PFSK-1 (cell line): ENCODE results near the gene RBM26.

Experiments used
- POLR2AphosphoS5 ChIP-seq: IDR thresholded peaks from 2 replicates; pipeline ENCODE4 v1.6.1; 2012; ENCODE audit warnings: low read depth, mild to moderate bottlenecking, control low read depth, low read length, moderate library complexity
- REST ChIP-seq, 2 experiments: IDR thresholded peaks; 2 replicates each; pipeline versions ENCODE4 v1.6.1 to v1.8.0; 2011 to 2012; ENCODE audit warnings: low read depth in 2 of 2, low read length in 2 of 2, control low read depth in 1 of 2, inconsistent platforms in 1 of 2, mild to moderate bottlenecking in 1 of 2, moderate library complexity in 1 of 2; ENCODE audit not compliant: insufficient read depth in 1 of 2
- SIN3A ChIP-seq: IDR thresholded peaks from 2 replicates; pipeline ENCODE4 v1.6.1; 2012; ENCODE audit warnings: mild to moderate bottlenecking, low read length, moderate library complexity, borderline replicate concordance; ENCODE audit not compliant: insufficient read depth

DNA sequence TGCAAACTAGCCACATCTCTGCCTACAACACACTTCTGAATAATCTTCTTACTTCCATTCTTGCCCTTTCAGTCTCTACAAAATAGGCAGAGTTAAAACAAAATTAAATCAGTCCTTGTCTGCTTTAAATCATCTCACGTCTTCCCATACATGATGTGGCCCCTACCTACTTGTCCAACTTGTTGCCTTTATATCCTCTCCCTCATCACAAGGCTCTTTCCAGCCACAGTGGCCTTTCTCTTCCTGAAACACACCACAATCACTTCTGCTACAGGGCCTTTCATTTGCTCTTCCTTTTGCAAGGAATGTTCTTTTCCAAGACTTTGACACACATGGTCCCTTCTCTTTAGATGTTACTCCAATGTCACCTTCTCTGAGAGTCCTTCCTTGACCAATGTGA lies 1.7 kb downstream of the RBM26 start:
- no peak for TF ChIP-seq REST (IDR thresholded peaks at IDR 0.05; ENCODE audit: insufficient read depth in 1 of 2, low read depth in 2 of 2, low read length in 2 of 2)
- no peak for TF ChIP-seq POLR2AphosphoS5
- TF ChIP-seq SIN3A, result no peak
